HepG2 (cell line): Measurements from ENCODE around the gene EPB41L1. TPM values are rescaled to one million over a fixed set of nuclear protein-coding genes. Genes with fewer than 3 reads are reported as not detected.

Experiments used
- ATAC-seq: fragments of 200-7000 bp; cut with Tn5 transposase; 3 replicates; pipeline ENCODE4 v1.9.1; 2020; ENCODE audit warnings: mild to moderate bottlenecking, moderate library complexity
- BruUV-seq: library from RNA; stranded (reverse); fragments of 400-500 nt; replicated peaks from 2 replicates; lab custom pipeline; 2021; lab: Mats Ljungman, UMichigan
- CTCF ChIA-PET: fragments of 300-600 bp; formaldehyde crosslinking; extraction: SDS; loops from one replicate; lab custom pipeline; 2021; ENCODE audit warnings: low total read pairs, inconsistent platforms, low intra/inter-chr PET ratio; lab: Yijun Ruan, JAX
- POLR2A ChIA-PET: fragments of 350-600 bp; sonication (Branson Sonifier 250); formaldehyde crosslinking; loops from one replicate; lab custom pipeline; 2020; ENCODE audit warnings: antibody characterized with exemption, inconsistent platforms; lab: Yijun Ruan, JAX
- DNase-seq: peaks from one replicate; pipeline ENCODE4 v3.0.0-alpha.2; 2015; ENCODE audit warnings: low spot score
- FAIRE-seq: peaks from 3 replicates; lab custom pipeline; 2011; peaks lifted over from hg19 to GRCh38; lab: Jason Lieb, UNC
- H2AFZ ChIP-seq: one replicate; pipeline ENCODE4 v1.6.1; 2011; ENCODE audit warnings: low read length, inconsistent platforms
- H3K27ac ChIP-seq: fragments of 300-600 bp; 3 replicates; pipeline ENCODE4 v1.8.0; 2011; ENCODE audit warnings: mixed run types, mild to moderate bottlenecking, mixed read lengths, low read length, inconsistent platforms; ENCODE audit not compliant: insufficient read depth; ENCODE audit errors: extremely low read length
- H3K27me3 ChIP-seq, 2 experiments: fragments of 200-600 bp in 1 of 2; 2 replicates in 1 of 2; 3 replicates in 1 of 2; pipeline versions ENCODE4 v1.6.0 to v1.8.0; 2011; ENCODE audit warnings: low read length in 2 of 2, mild to moderate bottlenecking in 2 of 2, moderate library complexity in 2 of 2, inconsistent platforms in 1 of 2; ENCODE audit not compliant: insufficient read depth in 2 of 2, control insufficient read depth in 1 of 2
- H3K36me3 ChIP-seq, 2 experiments: fragments of 200-600 bp in 1 of 2; replicated peaks in 1 of 2; 2 replicates in 1 of 2; 3 replicates in 1 of 2; pipeline versions ENCODE4 v1.5.1 to v1.8.0; 2011; ENCODE audit warnings: low read length in 2 of 2, inconsistent platforms in 1 of 2; ENCODE audit not compliant: insufficient read depth in 2 of 2, control insufficient read depth in 1 of 2
- H3K4me1 ChIP-seq: 2 replicates; pipeline ENCODE4 v1.5.1; 2012; ENCODE audit warnings: low read length, inconsistent platforms; ENCODE audit not compliant: insufficient read depth
- H3K4me2 ChIP-seq: 2 replicates; pipeline ENCODE4 v1.6.0; 2011; ENCODE audit warnings: low read depth, low read length, inconsistent platforms
- H3K4me3 ChIP-seq, 3 experiments: fragments of 200-600 bp in 1 of 3; sonication (generic), shearing (Covaris generic) in 1 of 3; replicated peaks in 1 of 3; 2 replicates each; pipeline ENCODE4 v1.5.1; 2011 to 2016; ENCODE audit warnings: low read length in 3 of 3, inconsistent platforms in 2 of 3, low read depth in 2 of 3, mild to moderate bottlenecking in 2 of 3, control low read depth in 1 of 3, mixed read lengths in 1 of 3; ENCODE audit not compliant: insufficient read depth in 1 of 3
- H3K79me2 ChIP-seq: one replicate; pipeline ENCODE4 v1.6.1; 2011; ENCODE audit warnings: low read length, inconsistent platforms; ENCODE audit not compliant: insufficient read depth
- H3K9ac ChIP-seq: 2 replicates; pipeline ENCODE4 v1.6.0; 2011; ENCODE audit warnings: mild to moderate bottlenecking, low read depth, low read length, inconsistent platforms; ENCODE audit not compliant: insufficient read depth
- H3K9me3 ChIP-seq: 2 replicates; pipeline ENCODE4 v1.5.1; 2012; ENCODE audit warnings: mild to moderate bottlenecking, low read length
- H4K20me1 ChIP-seq: 2 replicates; pipeline ENCODE4 v1.6.0; 2011; ENCODE audit warnings: inconsistent platforms, mild to moderate bottlenecking, low read length, moderate library complexity; ENCODE audit not compliant: insufficient read depth
- ARNT ChIP-seq: fragments of 450-650 bp; IDR thresholded peaks from 2 replicates; pipeline ENCODE4 v1.6.1; 2017
- NCOR1 ChIP-seq: fragments of 200-600 bp; sonication (generic); IDR thresholded peaks from 2 replicates; pipeline ENCODE4 v1.7.0; 2017; ENCODE audit warnings: antibody characterized with exemption, low read length, borderline replicate concordance
- ZNF33B ChIP-seq: sonication (generic); formaldehyde crosslinking; IDR thresholded peaks from 2 replicates; pipeline ENCODE4 v1.5.1; 2020; ENCODE audit warnings: mild to moderate bottlenecking, missing genetic modification reagents
- WGBS: methylation state at CpG from one replicate; pipeline ENCODE4 v1.1.6; 2017; ENCODE audit warnings: low lambda C conversion rate; 5-methylcytosine and 5-hydroxymethylcytosine counted together
- in situ Hi-C: cut with HindIII; loops from 2 replicates; pipeline ENCODE4 v1.10.0; 2017; ENCODE audit warnings: low pct_unique_long_range_greater_than_20kb; ENCODE audit not compliant: extremely low pct_ligation_motif_present
- intact Hi-C: fragments of 100-400 bp; cut with micrococcal nuclease; formaldehyde crosslinking; loops from one replicate; pipeline ENCODE4 v1.10.0; 2022; ENCODE audit not compliant: unreplicated experiment
- polyA plus RNA-seq, 8 experiments: library from polyadenylated mRNA; depleted of rRNA in 3 of 8; stranded (reverse) in 7 of 8; unstranded in 1 of 8; fragments of >200 nt; fragmentation: Illumina TruSeq in 4 of 8; extraction: Trizol in 4 of 8; gene quantifications; 2 replicates each; pipeline versions ENCODE4 v1.2.1 to v1.2.3, GENCODE V29; 2011 to 2016; ENCODE audit warnings: low read depth in 4 of 8, missing spikeins in 1 of 8, mixed read lengths in 1 of 8; ENCODE audit not compliant: insufficient read depth in 1 of 8
- total RNA-seq, 5 experiments: library from RNA; depleted of rRNA; stranded (reverse); fragments of >200 nt; fragmentation: Illumina TruSeq; extraction: Trizol; gene quantifications; 2 replicates each; pipeline ENCODE4 v1.2.3, GENCODE V29; 2016; ENCODE audit warnings: low read depth in 1 of 5
- TF ChIP-seq, protein P1 (sequence below): sonication (generic); formaldehyde crosslinking; IDR thresholded peaks from 2 replicates; pipeline ENCODE4 v1.4.0; 2020; ENCODE audit warnings: missing genetic modification reagents
- TF ChIP-seq, protein P2 (sequence below), 2 experiments: sonication (generic) in 1 of 2; formaldehyde crosslinking in 1 of 2; IDR thresholded peaks; 2 replicates each; pipeline versions ENCODE4 v1.6.1 to v1.9.0; 2014 to 2022; ENCODE audit warnings: antibody characterized with exemption in 1 of 2, borderline replicate concordance in 1 of 2, inconsistent platforms in 1 of 2, low read depth in 1 of 2, missing genetic modification reagents in 1 of 2

The EPB41L1 gene
- total and polyA plus RNA-seq, 2 of the 13 experiments (the other 11 are each of a cell fraction or from before 2014, with no cell fraction given) = 16.7 to 39.0 TPM

DNA sequence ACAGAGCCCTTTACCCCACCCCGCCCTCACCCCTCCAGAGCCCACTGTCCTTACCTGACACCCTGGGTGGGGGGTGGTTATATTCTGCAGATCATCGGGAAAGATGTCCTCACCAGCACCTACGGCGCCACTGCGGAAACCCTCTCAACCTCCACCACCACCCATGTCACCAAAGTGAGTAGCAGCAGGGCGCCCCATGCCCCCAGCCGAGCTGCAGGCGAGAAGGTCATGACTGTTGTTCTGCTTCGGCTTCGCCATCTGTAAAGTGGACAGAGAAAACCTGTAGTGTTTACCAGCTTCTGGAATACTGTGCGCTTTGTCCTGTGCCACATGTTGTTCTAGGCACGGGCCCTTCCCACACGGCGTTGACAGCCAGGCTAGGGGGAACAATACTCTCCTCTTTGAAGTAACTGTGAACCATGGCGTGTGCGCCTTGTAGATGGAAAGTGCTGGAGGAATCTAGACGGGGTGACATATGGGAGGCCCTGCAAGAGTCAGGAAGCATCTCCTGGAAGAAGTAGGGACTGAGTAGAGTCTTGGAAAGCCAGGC lies 65.2 kb downstream of the EPB41L1 start (continued):
- TF ChIP-seq, protein P1, sequence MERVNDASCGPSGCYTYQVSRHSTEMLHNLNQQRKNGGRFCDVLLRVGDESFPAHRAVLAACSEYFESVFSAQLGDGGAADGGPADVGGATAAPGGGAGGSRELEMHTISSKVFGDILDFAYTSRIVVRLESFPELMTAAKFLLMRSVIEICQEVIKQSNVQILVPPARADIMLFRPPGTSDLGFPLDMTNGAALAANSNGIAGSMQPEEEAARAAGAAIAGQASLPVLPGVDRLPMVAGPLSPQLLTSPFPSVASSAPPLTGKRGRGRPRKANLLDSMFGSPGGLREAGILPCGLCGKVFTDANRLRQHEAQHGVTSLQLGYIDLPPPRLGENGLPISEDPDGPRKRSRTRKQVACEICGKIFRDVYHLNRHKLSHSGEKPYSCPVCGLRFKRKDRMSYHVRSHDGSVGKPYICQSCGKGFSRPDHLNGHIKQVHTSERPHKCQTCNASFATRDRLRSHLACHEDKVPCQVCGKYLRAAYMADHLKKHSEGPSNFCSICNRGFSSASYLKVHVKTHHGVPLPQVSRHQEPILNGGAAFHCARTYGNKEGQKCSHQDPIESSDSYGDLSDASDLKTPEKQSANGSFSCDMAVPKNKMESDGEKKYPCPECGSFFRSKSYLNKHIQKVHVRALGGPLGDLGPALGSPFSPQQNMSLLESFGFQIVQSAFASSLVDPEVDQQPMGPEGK = no peak

DNA sequence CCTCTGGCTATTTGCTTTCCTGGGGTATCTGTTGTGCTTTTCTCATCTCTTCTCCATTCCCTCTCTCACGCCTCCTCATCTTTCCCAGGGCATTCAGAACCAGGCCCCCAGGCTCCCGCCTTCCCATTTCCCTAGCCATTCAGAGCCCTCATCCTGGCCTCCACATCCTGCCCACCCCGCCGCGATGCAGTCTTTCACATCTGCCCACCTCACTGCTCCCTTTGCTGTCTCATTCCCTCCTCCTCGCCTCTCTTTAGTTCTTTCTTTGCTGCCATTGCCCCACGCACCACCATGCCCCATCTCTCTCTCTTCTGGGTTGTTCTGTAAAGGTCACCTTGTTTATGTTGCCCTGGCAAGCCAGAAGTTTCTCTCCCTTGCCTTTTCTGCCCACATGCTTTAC lies 71.1 kb downstream of the EPB41L1 start:
- Histone ChIP-seq H3K4me2 (no peak overlapping the region), H3K79me2 (no peaks in the 10 kb centered on the region), H3K4me3 (no peak overlapping the region), H3K27ac (no peak overlapping the region), H3K36me3 (peaks cover 16 to 29% of the 10 kb centered on the region in 2 experiments; a peak in 4 of 5 replicates), H3K4me1 (no peaks in the 10 kb centered on the region), H4K20me1 (no peaks in the 10 kb centered on the region), H3K27me3 (no peaks in the 10 kb centered on the region), H2AFZ (no peak overlapping the region), H3K9ac (no peak overlapping the region), H3K9me3 (no peaks in the 10 kb centered on the region)
- BruUV-seq = no TSS peak
- TF ChIP-seq NCOR1 (no peak), ZNF33B (CRISPR knock-in tag) (no peak), ARNT (no peak)
- TF ChIP-seq, protein P2, sequence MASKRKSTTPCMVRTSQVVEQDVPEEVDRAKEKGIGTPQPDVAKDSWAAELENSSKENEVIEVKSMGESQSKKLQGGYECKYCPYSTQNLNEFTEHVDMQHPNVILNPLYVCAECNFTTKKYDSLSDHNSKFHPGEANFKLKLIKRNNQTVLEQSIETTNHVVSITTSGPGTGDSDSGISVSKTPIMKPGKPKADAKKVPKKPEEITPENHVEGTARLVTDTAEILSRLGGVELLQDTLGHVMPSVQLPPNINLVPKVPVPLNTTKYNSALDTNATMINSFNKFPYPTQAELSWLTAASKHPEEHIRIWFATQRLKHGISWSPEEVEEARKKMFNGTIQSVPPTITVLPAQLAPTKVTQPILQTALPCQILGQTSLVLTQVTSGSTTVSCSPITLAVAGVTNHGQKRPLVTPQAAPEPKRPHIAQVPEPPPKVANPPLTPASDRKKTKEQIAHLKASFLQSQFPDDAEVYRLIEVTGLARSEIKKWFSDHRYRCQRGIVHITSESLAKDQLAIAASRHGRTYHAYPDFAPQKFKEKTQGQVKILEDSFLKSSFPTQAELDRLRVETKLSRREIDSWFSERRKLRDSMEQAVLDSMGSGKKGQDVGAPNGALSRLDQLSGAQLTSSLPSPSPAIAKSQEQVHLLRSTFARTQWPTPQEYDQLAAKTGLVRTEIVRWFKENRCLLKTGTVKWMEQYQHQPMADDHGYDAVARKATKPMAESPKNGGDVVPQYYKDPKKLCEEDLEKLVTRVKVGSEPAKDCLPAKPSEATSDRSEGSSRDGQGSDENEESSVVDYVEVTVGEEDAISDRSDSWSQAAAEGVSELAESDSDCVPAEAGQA (IDR thresholded peaks at IDR 0.05; ENCODE audit: low read depth) = no peak
- TF ChIP-seq, protein P2 (CRISPR knock-in tag; IDR thresholded peaks at IDR 0.05; ENCODE audit: borderline replicate concordance) = no peak
- DNase-seq = no peak
- FAIRE-seq = no peak
- POLR2A ChIA-PET = no interaction called here
- ATAC-seq = no peak
- CTCF ChIA-PET = no interaction called here
- in situ Hi-C loops (no loop called here), intact Hi-C loops (no loop called here)
- 96% methylated on average over 7 of the region's 7 CpGs for WGBS
